HepG2 (cell line): ENCODE measurements around the gene BID. TPM values are rescaled to one million over a fixed set of nuclear protein-coding genes. Genes with fewer than 3 reads are reported as not detected.

Experiments used
- ARID2 ChIP-seq: sonication (generic); formaldehyde crosslinking; IDR thresholded peaks from 2 replicates; pipeline ENCODE4 v1.8.1; 2022; ENCODE audit warnings: mild to moderate bottlenecking, missing genetic modification reagents, borderline replicate concordance
- FOXA3 ChIP-seq: IDR thresholded peaks from 2 replicates; pipeline ENCODE4 v1.6.1; 2016; ENCODE audit warnings: missing genetic modification reagents, missing compliant biosample characterization
- FOXC1 ChIP-seq: sonication (generic); formaldehyde crosslinking; IDR thresholded peaks from 2 replicates; pipeline ENCODE4 v1.8.0; 2022; ENCODE audit warnings: mild to moderate bottlenecking, missing genetic modification reagents, borderline replicate concordance
- FOXM1 ChIP-seq: sonication (generic); formaldehyde crosslinking; IDR thresholded peaks from 2 replicates; pipeline ENCODE4 v1.5.0; 2020; ENCODE audit warnings: missing genetic modification reagents
- FOXP4 ChIP-seq: sonication (generic); formaldehyde crosslinking; IDR thresholded peaks from 2 replicates; pipeline ENCODE4 v1.4.0; 2020; ENCODE audit warnings: missing genetic modification reagents
- GATA4 ChIP-seq: sonication (generic); IDR thresholded peaks from 2 replicates; pipeline ENCODE4 v1.6.1; 2016; ENCODE audit warnings: antibody characterized with exemption, low read depth, borderline replicate concordance
- GATAD1 ChIP-seq: IDR thresholded peaks from 2 replicates; pipeline ENCODE4 v1.6.1; 2016; ENCODE audit warnings: missing genetic modification reagents, missing compliant biosample characterization
- HBP1 ChIP-seq: IDR thresholded peaks from 2 replicates; pipeline ENCODE4 v1.6.1; 2016; ENCODE audit warnings: low read depth, control low read depth
- HMG20A ChIP-seq: IDR thresholded peaks from 2 replicates; pipeline ENCODE4 v1.6.1; 2016; ENCODE audit warnings: borderline replicate concordance
- HNF1B ChIP-seq: sonication (generic); formaldehyde crosslinking; IDR thresholded peaks from 2 replicates; pipeline ENCODE4 v1.5.1; 2020; ENCODE audit warnings: mild to moderate bottlenecking, moderate library complexity, missing genetic modification reagents
- KMT2A ChIP-seq: sonication (generic); formaldehyde crosslinking; IDR thresholded peaks from 2 replicates; pipeline ENCODE4 v1.4.0; 2020; ENCODE audit warnings: missing genetic modification reagents
- MEIS1 ChIP-seq: sonication (generic); formaldehyde crosslinking; IDR thresholded peaks from 2 replicates; pipeline ENCODE4 v1.9.0; 2021; ENCODE audit warnings: mild to moderate bottlenecking, missing genetic modification reagents, moderate library complexity, borderline replicate concordance
- RAD21 ChIP-seq: fragments of 450-650 bp; formaldehyde crosslinking; IDR thresholded peaks from 2 replicates; pipeline ENCODE4 v1.5.0; 2020; ENCODE audit warnings: mild to moderate bottlenecking
- RFX3 ChIP-seq: IDR thresholded peaks from 2 replicates; pipeline ENCODE4 v1.6.1; 2016; ENCODE audit warnings: missing biosample characterization, missing genetic modification reagents
- SAP130 ChIP-seq: IDR thresholded peaks from 2 replicates; pipeline ENCODE4 v1.6.1; 2016; ENCODE audit warnings: low read depth
- SATB2 ChIP-seq: sonication (generic); formaldehyde crosslinking; IDR thresholded peaks from 2 replicates; pipeline ENCODE4 v1.5.0; 2020; ENCODE audit warnings: missing genetic modification reagents
- SRSF4 ChIP-seq: fragments of 200-400 bp; formaldehyde crosslinking; IDR thresholded peaks from one replicate; pipeline ENCODE4 v1.6.1; 2018; ENCODE audit warnings: mild to moderate bottlenecking, low read depth, low read length, moderate library complexity; ENCODE audit not compliant: poor library complexity, severe bottlenecking
- SSRP1 ChIP-seq: IDR thresholded peaks from 2 replicates; pipeline ENCODE4 v1.6.1; 2016; ENCODE audit warnings: control low read depth
- ZNF383 ChIP-seq: sonication (generic); formaldehyde crosslinking; IDR thresholded peaks from 2 replicates; pipeline ENCODE4 v1.4.0; 2020; ENCODE audit warnings: missing genetic modification reagents, mild to moderate bottlenecking, borderline replicate concordance
- ZNF644 ChIP-seq: IDR thresholded peaks from 2 replicates; pipeline ENCODE4 v1.6.1; 2016; ENCODE audit warnings: low read depth
- ZNF878 ChIP-seq: sonication (generic); formaldehyde crosslinking; IDR thresholded peaks from 2 replicates; pipeline ENCODE4 v1.8.1; 2023; ENCODE audit warnings: mild to moderate bottlenecking, missing genetic modification reagents, moderate library complexity
- polyA plus RNA-seq, 8 experiments: library from polyadenylated mRNA; depleted of rRNA in 3 of 8; stranded (reverse) in 7 of 8; unstranded in 1 of 8; fragments of >200 nt; fragmentation: Illumina TruSeq in 4 of 8; extraction: Trizol in 4 of 8; gene quantifications; 2 replicates each; pipeline versions ENCODE4 v1.2.1 to v1.2.3, GENCODE V29; 2011 to 2016; ENCODE audit warnings: low read depth in 4 of 8, missing spikeins in 1 of 8, mixed read lengths in 1 of 8; ENCODE audit not compliant: insufficient read depth in 1 of 8
- total RNA-seq, 5 experiments: library from RNA; depleted of rRNA; stranded (reverse); fragments of >200 nt; fragmentation: Illumina TruSeq; extraction: Trizol; gene quantifications; 2 replicates each; pipeline ENCODE4 v1.2.3, GENCODE V29; 2016; ENCODE audit warnings: low read depth in 1 of 5
- TF ChIP-seq, protein P1 (sequence below): sonication (generic); formaldehyde crosslinking; conservative IDR thresholded peaks from 2 replicates; pipeline ENCODE4 v1.4.0; 2020; ENCODE audit warnings: missing genetic modification reagents
- TF ChIP-seq, protein P2 (sequence below): sonication (generic); formaldehyde crosslinking; IDR thresholded peaks from 2 replicates; pipeline ENCODE4 v1.5.0; 2020; ENCODE audit warnings: mild to moderate bottlenecking, missing genetic modification reagents, borderline replicate concordance

BID gene
- total and polyA plus RNA-seq, 2 of the 13 experiments (the other 11 are each of a cell fraction or from before 2014, with no cell fraction given): 35.3 to 51.7 TPM

- TF ChIP-seq KMT2A (CRISPR knock-in tag) (no peak), ZNF383 (CRISPR knock-in tag) (no peak), SAP130 (CRISPR knock-in tag) (peak; percentile 71), ARID2 (CRISPR knock-in tag) (no peak), SRSF4 (no peak), HMG20A (CRISPR knock-in tag) (peak; percentile 36; the same call in 1 of the 2 replicates), FOXP4 (no peak), HNF1B (CRISPR knock-in tag) (peak; percentile 47; the same call in 1 of the 2 replicates), SSRP1 (CRISPR knock-in tag) (0 out of 2 replicates have a peak, but pooled peaks have one; percentile 65), ZNF878 (CRISPR knock-in tag) (no peak), FOXC1 (CRISPR knock-in tag) (no peak; the same call in 1 of the 2 replicates), ZNF644 (CRISPR knock-in tag) (no peak), SATB2 (CRISPR knock-in tag) (no peak), HBP1 (no peak), FOXM1 (CRISPR knock-in tag) (no peak), GATAD1 (CRISPR knock-in tag) (peak; percentile 14; the same call in 1 of the 2 replicates), GATA4 (no peak), RAD21 (0 out of 2 replicates have a peak, but pooled peaks have one; percentile 18), MEIS1 (no peak), RFX3 (CRISPR knock-in tag) (no peak), FOXA3 (CRISPR knock-in tag) (no peak; the same call in 1 of the 2 replicates)
- TF ChIP-seq, protein P1, sequence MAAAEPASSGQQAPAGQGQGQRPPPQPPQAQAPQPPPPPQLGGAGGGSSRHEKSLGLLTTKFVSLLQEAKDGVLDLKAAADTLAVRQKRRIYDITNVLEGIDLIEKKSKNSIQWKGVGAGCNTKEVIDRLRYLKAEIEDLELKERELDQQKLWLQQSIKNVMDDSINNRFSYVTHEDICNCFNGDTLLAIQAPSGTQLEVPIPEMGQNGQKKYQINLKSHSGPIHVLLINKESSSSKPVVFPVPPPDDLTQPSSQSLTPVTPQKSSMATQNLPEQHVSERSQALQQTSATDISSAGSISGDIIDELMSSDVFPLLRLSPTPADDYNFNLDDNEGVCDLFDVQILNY (CRISPR knock-in tag): no peak
- TF ChIP-seq, protein P2, sequence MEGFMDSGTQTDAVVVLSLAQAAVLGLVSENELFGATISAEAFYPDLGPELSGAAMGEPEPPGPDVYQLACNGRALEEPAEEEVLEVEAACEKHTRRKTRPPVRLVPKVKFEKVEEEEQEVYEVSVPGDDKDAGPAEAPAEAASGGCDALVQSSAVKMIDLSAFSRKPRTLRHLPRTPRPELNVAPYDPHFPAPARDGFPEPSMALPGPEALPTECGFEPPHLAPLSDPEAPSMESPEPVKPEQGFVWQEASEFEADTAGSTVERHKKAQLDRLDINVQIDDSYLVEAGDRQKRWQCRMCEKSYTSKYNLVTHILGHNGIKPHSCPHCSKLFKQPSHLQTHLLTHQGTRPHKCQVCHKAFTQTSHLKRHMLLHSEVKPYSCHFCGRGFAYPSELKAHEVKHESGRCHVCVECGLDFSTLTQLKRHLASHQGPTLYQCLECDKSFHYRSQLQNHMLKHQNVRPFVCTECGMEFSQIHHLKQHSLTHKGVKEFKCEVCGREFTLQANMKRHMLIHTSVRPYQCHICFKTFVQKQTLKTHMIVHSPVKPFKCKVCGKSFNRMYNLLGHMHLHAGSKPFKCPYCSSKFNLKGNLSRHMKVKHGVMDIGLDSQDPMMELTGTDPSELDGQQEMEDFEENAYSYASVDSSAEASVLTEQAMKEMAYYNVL (CRISPR knock-in tag): no peak
Observed at GRCh38 chr22:17781319-17782031, 7.2 kb upstream of the BID start (continued).
